Measurements from ENCODE around the gene C11orf24. TPM values are rescaled to one million over a fixed set of nuclear protein-coding genes. Genes with fewer than 3 reads are reported as not detected.

Gene C11orf24
- polyA plus RNA-seq, 2 of the 4 experiments (the other 2 are of a cell fraction): 29.4 to 43.8 TPM

DNA sequence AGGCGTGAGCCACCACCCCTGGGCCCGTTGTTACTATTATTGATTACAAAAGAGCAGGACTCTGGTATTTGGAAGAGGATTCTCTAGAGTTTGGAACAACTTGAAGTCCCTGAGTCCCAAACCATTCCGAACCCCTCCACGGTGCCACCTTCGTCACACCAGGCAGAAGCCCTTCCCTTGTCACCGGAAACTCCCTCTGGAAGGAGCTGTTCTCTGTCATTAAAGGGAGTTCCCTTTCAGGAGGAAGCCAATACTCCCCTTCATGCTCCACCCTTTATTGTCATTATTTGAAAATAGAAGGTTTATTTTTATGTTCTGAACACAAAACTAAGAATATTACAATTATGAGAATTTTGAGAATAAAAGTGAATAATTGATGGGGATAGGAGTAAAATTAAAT lies 5.1 kb upstream of the C11orf24 start:
- WGBS (ENCODE audit: missing lambda C conversion rate): 93% methylated on average over 6 of the region's 6 CpGs
- TF ChIP-seq, protein P1, sequence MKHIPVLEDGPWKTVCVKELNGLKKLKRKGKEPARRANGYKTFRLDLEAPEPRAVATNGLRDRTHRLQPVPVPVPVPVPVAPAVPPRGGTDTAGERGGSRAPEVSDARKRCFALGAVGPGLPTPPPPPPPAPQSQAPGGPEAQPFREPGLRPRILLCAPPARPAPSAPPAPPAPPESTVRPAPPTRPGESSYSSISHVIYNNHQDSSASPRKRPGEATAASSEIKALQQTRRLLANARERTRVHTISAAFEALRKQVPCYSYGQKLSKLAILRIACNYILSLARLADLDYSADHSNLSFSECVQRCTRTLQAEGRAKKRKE (CRISPR knock-in tag; IDR thresholded peaks at IDR 0.05; ENCODE audit: low read depth): no peak
- TF ChIP-seq NPAS2 (CRISPR knock-in tag; IDR thresholded peaks at IDR 0.05; ENCODE audit: borderline replicate concordance) (no peak), NFE2L2 (conservative IDR thresholded peaks at IDR 0.05; ENCODE audit: low read length) (no peak), HEYL (CRISPR knock-in tag; IDR thresholded peaks at IDR 0.05) (no peak), KDM1A (IDR thresholded peaks at IDR 0.05; ENCODE audit: low read depth) (no peak)
- peaks cover 15% of the 10 kb centered on the region; the same call in 2 of the 3 replicates for H3K4me1 ChIP-seq
- no peak overlapping the region for H3K4me2 ChIP-seq
- CTCF ChIA-PET: interaction anchor here (1.0 to 5.6 kb wide), 3 partner anchors 18 to 21 kb away, joined by 3 to 46 read pairs (median 4); no protein-coding TSS in a partner anchor
- no peak for ATAC-seq
- no peak for DNase-seq (ENCODE audit: low read depth in 1 of 2, low spot score in 1 of 2)
- POLR2A ChIA-PET: no interaction called here
- H3K4me3 ChIP-seq: no peak overlapping the region
- no peak for FAIRE-seq
- H3K9me3 ChIP-seq: no peaks in the 10 kb centered on the region
- H3K27ac ChIP-seq: peak overlapping the region in 1 of 2 experiments; percentile 51; a peak in 1 of 6 replicates

DNA sequence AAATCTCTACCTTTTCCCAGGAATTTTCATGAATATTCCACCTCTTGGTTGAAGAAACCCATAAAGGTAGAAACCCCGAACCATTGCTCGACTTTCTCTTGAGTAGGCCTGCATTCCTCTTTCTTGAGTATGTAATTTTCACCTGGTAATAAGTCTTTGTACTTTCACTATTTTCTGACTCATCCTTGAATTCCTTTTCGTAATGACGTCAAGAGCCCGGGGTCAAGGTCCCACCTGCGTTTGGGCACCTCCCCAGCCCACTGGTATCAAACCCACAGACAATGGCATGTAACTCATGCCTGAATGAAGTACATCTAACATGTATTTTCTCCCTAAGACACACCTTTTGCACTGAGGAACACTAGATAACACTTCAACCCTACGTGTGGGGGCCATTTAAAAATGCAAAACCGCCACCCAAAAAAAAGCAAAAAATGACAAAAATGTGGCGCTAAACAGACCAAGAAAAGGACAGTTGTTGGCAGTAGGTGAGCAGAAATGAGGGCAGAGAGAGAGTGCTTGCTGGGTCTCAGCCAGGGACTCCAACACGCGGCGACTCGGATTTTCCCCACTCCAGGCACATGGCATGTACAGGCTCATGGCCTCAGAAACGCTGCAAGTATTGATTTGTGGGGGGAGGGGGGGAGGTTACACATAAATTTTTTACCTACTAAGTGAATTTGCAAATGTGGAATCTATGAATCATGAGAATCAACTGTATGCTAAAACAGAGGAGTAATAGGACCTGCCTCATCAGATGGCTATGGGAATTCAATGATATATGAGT lies 4.1 kb upstream of the C11orf24 start:
- no peak for ATAC-seq
- DNase-seq (ENCODE audit: low read depth in 1 of 2, low spot score in 1 of 2): peak in 1 of 2 experiments; percentile 56
- WGBS (ENCODE audit: missing lambda C conversion rate): 61% methylated on average over 14 of the region's 14 CpGs
- no peak for FAIRE-seq
- Histone ChIP-seq H3K27ac (peak overlapping the region in 1 of 2 experiments; percentile 51; a peak in 4 of 6 replicates), H3K9me3 (no peaks in the 10 kb centered on the region), H3K4me3 (no peak overlapping the region), H3K4me1 (peaks cover 16% of the 10 kb centered on the region; the same call in 2 of the 3 replicates), H3K4me2 (peak overlapping the region; percentile 55)
- no peak for TF ChIP-seq FOSL2 (IDR thresholded peaks at IDR 0.05)
- TF ChIP-seq FOSL2 (CRISPR knock-in tag; IDR thresholded peaks at IDR 0.05): peak; percentile 52
- no peak for TF ChIP-seq HDAC2 (IDR thresholded peaks at IDR 0.05)
- no peak for TF ChIP-seq HEYL (CRISPR knock-in tag; IDR thresholded peaks at IDR 0.05)
- no peak for TF ChIP-seq HOXA7 (CRISPR knock-in tag; IDR thresholded peaks at IDR 0.05)
- TF ChIP-seq RARB (CRISPR knock-in tag; IDR thresholded peaks at IDR 0.05): no peak
- TF ChIP-seq, protein P2, sequence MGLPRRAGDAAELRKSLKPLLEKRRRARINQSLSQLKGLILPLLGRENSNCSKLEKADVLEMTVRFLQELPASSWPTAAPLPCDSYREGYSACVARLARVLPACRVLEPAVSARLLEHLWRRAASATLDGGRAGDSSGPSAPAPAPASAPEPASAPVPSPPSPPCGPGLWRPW (IDR thresholded peaks at IDR 0.05): no peak
- TF ChIP-seq SREBF2 (IDR thresholded peaks at IDR 0.05): no peak
- POLR2A ChIA-PET: no interaction called here
- CTCF ChIA-PET: interaction anchor here (1.1 to 6.3 kb wide), 4 partner anchors 18 to 26 kb away, joined by 3 to 77 read pairs (median 25); no protein-coding TSS in a partner anchor

DNA sequence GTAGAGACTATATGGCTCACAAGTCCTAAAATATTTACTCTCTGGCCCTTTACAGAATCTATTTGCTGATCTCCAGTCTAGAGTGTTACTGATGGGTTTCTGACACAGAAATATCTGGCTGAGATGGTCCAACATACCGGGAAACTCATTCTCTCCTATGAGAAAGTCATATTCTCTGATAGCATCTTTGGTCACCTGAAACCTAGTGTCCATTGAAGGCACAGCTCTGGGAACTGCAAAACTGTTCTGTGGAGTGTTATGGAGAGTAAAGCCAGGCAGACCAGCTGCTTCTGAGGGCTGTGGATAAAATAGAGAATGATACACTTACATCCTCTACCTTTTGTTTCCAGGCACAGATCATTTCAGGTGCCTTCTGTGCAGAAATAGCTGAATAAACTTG lies 2.5 kb upstream of the C11orf24 start:
- DNase-seq (ENCODE audit: low read depth in 1 of 2, low spot score in 1 of 2) (no peak), FAIRE-seq (no peak), ATAC-seq (no peak)
- no peak for TF ChIP-seq CBX2 (IDR thresholded peaks at IDR 0.05; ENCODE audit: borderline replicate concordance, low read depth)
- TF ChIP-seq PHF8 (IDR thresholded peaks at IDR 0.05; ENCODE audit: borderline replicate concordance, low read depth): no peak
- TF ChIP-seq HOXB13 (CRISPR knock-in tag; IDR thresholded peaks at IDR 0.05; ENCODE audit: low read depth): no peak
- no peak for TF ChIP-seq CHD4 (IDR thresholded peaks at IDR 0.05; ENCODE audit: borderline replicate concordance)
- TF ChIP-seq NPAS2 (CRISPR knock-in tag; IDR thresholded peaks at IDR 0.05; ENCODE audit: borderline replicate concordance): no peak
- TF ChIP-seq CEBPB (IDR thresholded peaks at IDR 0.05): no peak
- TF ChIP-seq ZNF302 (CRISPR knock-in tag; IDR thresholded peaks at IDR 0.05): no peak
- TF ChIP-seq, protein P3, sequence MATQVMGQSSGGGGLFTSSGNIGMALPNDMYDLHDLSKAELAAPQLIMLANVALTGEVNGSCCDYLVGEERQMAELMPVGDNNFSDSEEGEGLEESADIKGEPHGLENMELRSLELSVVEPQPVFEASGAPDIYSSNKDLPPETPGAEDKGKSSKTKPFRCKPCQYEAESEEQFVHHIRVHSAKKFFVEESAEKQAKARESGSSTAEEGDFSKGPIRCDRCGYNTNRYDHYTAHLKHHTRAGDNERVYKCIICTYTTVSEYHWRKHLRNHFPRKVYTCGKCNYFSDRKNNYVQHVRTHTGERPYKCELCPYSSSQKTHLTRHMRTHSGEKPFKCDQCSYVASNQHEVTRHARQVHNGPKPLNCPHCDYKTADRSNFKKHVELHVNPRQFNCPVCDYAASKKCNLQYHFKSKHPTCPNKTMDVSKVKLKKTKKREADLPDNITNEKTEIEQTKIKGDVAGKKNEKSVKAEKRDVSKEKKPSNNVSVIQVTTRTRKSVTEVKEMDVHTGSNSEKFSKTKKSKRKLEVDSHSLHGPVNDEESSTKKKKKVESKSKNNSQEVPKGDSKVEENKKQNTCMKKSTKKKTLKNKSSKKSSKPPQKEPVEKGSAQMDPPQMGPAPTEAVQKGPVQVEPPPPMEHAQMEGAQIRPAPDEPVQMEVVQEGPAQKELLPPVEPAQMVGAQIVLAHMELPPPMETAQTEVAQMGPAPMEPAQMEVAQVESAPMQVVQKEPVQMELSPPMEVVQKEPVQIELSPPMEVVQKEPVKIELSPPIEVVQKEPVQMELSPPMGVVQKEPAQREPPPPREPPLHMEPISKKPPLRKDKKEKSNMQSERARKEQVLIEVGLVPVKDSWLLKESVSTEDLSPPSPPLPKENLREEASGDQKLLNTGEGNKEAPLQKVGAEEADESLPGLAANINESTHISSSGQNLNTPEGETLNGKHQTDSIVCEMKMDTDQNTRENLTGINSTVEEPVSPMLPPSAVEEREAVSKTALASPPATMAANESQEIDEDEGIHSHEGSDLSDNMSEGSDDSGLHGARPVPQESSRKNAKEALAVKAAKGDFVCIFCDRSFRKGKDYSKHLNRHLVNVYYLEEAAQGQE (IDR thresholded peaks at IDR 0.05): no peak
- no peak for TF ChIP-seq NFE2L2 (conservative IDR thresholded peaks at IDR 0.05; ENCODE audit: low read length)
- TF ChIP-seq FOSL2 (IDR thresholded peaks at IDR 0.05): no peak
- no peak for TF ChIP-seq FOSL2 (CRISPR knock-in tag; IDR thresholded peaks at IDR 0.05)
- 0 out of 6 replicates have a peak overlapping the region, but pooled peaks of 1 of the 2 experiments have one; percentile 4 for H3K27ac ChIP-seq
- 76% methylated on average over 1 of the region's 1 CpG for WGBS (ENCODE audit: missing lambda C conversion rate)
- H3K4me1 ChIP-seq: peaks cover 32% of the 10 kb centered on the region
- ChIA-PET CTCF (interaction anchor here (4.6 to 6.3 kb wide), 3 partner anchors 15 to 109 kb away, joined by 30 to 77 read pairs (median 56); no protein-coding TSS in a partner anchor), POLR2A (interaction anchor here (0.6 kb wide), 1 partner anchor 160 kb away, joined by 4 read pairs; no protein-coding TSS in a partner anchor)
- no peaks in the 10 kb centered on the region for H3K9me3 ChIP-seq
- H3K4me2 ChIP-seq: no peak overlapping the region
- no peak overlapping the region for H3K4me3 ChIP-seq
